HEK293T (cell line): ENCODE data around the gene C21orf58.

ENCODE experiments used
- BHLHE40 ChIP-seq: fragments of 450-650 bp; IDR thresholded peaks from 2 replicates; pipeline ENCODE4 v1.6.1; 2016; ENCODE audit warnings: mild to moderate bottlenecking, moderate library complexity, borderline replicate concordance
- CTBP1 ChIP-seq: fragments of 450-650 bp; IDR thresholded peaks from 2 replicates; pipeline ENCODE4 v1.6.1; 2016; ENCODE audit warnings: borderline replicate concordance
- ELF4 ChIP-seq: fragments of 450-650 bp; IDR thresholded peaks from 2 replicates; pipeline ENCODE4 v1.6.1; 2017; ENCODE audit warnings: antibody characterized with exemption
- FOXK2 ChIP-seq: fragments of 450-650 bp; IDR thresholded peaks from 2 replicates; pipeline ENCODE4 v1.6.1; 2016; ENCODE audit warnings: mild to moderate bottlenecking
- FOXM1 ChIP-seq: fragments of 450-650 bp; IDR thresholded peaks from 2 replicates; pipeline ENCODE4 v1.6.1; 2017; ENCODE audit warnings: mild to moderate bottlenecking, borderline replicate concordance
- LEF1 ChIP-seq: fragments of 450-650 bp; IDR thresholded peaks from 2 replicates; pipeline ENCODE4 v1.6.1; 2017; ENCODE audit warnings: mild to moderate bottlenecking, borderline replicate concordance
- SP1 ChIP-seq: fragments of 450-650 bp; IDR thresholded peaks from 2 replicates; pipeline ENCODE4 v1.6.1; 2017
- SUZ12 ChIP-seq: fragments of 450-650 bp; IDR thresholded peaks from 2 replicates; pipeline ENCODE4 v1.6.1; 2016; ENCODE audit warnings: mild to moderate bottlenecking

- no peak for TF ChIP-seq ELF4
- no peak for TF ChIP-seq FOXK2
- no peak for TF ChIP-seq SUZ12
- no peak for TF ChIP-seq FOXM1
- TF ChIP-seq BHLHE40, result no peak
- TF ChIP-seq CTBP1, result no peak
- no peak for TF ChIP-seq SP1
- no peak for TF ChIP-seq LEF1
Measured at GRCh38 chr21:46368533-46369285, 45.0 kb upstream of the C21orf58 start.
